Nephron (organoid): ENCODE data around the gene AGBL5.

Experiments used
- H3K27ac Mint-ChIP-seq, 3 experiments: 2 replicates each; pipeline ENCODE4 v1.8.0; 2020; ENCODE audit warnings: mixed read lengths in 3 of 3, mild to moderate bottlenecking in 2 of 3, moderate library complexity in 1 of 3
- H3K27me3 Mint-ChIP-seq: 2 replicates; pipeline ENCODE4 v1.8.0; 2021; ENCODE audit warnings: low read depth, mild to moderate bottlenecking, moderate library complexity, mixed read lengths
- H3K36me3 Mint-ChIP-seq: 2 replicates; pipeline ENCODE4 v1.8.0; 2020; ENCODE audit warnings: low read depth, mixed read lengths
- H3K4me1 Mint-ChIP-seq: 2 replicates; pipeline ENCODE4 v1.8.0; 2020; ENCODE audit warnings: mixed read lengths
- H3K4me3 Mint-ChIP-seq, 3 experiments: 2 replicates each; pipeline ENCODE4 v1.8.0; 2020; ENCODE audit warnings: mild to moderate bottlenecking in 3 of 3, mixed read lengths in 3 of 3, moderate library complexity in 2 of 3
- H3K9me3 Mint-ChIP-seq: 2 replicates; pipeline ENCODE4 v1.8.0; 2020; ENCODE audit warnings: mixed read lengths
- TF ChIP-seq, protein P1 (sequence below), 3 experiments: fragments of 200-600 bp; sonication (generic); IDR thresholded peaks; one replicate each; pipeline ENCODE4 v1.5.0; 2021; ENCODE audit warnings: antibody characterized with exemption in 3 of 3; ENCODE audit not compliant: unreplicated experiment in 3 of 3

The AGBL5 gene

DNA sequence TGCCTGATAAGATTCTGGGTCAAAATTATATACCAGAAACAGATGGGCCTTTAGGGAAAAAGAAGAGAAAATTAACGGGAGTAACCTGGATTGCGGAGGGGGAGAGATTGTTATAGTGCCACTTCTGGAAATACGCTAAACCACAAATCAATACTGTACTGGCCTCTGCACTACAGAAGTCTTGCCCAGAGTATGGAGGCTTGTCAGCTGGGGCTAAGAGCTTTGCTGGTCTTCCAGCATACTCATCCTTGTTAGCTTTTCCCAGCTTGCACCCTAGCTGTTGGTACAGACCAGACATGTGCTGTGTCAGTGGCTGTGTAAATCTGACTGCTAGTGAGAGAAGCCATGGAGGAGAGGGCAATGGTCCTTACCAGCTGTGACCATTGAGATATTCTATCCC lies 8.9 kb downstream of the AGBL5 start:
- no peak overlapping the region for H3K4me3 Mint-ChIP-seq
- H3K27me3 Mint-ChIP-seq: no peaks in the 10 kb centered on the region
- no peaks in the 10 kb centered on the region for H3K9me3 Mint-ChIP-seq
- peaks cover 55% of the 10 kb centered on the region for H3K36me3 Mint-ChIP-seq
- TF ChIP-seq, protein P1, sequence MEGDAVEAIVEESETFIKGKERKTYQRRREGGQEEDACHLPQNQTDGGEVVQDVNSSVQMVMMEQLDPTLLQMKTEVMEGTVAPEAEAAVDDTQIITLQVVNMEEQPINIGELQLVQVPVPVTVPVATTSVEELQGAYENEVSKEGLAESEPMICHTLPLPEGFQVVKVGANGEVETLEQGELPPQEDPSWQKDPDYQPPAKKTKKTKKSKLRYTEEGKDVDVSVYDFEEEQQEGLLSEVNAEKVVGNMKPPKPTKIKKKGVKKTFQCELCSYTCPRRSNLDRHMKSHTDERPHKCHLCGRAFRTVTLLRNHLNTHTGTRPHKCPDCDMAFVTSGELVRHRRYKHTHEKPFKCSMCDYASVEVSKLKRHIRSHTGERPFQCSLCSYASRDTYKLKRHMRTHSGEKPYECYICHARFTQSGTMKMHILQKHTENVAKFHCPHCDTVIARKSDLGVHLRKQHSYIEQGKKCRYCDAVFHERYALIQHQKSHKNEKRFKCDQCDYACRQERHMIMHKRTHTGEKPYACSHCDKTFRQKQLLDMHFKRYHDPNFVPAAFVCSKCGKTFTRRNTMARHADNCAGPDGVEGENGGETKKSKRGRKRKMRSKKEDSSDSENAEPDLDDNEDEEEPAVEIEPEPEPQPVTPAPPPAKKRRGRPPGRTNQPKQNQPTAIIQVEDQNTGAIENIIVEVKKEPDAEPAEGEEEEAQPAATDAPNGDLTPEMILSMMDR (IDR thresholded peaks at IDR 0.05; ENCODE audit: unreplicated experiment in 3 of 3): no peak
- H3K4me1 Mint-ChIP-seq: peaks cover 6% of the 10 kb centered on the region
- H3K27ac Mint-ChIP-seq: no peak overlapping the region

DNA sequence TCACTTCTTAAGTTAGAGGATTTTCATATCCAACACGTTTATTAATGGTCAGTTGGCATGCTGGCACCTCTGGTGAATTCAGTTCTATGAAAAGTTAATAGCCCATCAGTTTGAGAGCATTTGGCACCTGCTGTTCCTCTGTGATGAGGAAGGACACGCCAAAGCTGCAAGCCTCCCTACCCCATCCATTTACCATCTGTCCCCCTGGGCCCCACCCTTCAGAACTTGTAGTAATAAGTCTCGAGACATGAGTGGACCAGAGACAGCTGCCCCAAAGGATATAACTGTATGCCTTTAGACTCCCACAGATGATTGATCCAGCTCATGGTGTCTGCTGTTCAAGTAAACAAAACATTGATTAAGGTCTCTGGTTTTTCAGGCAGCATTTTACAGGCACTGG lies 13.7 kb downstream of the AGBL5 start:
- H3K36me3 Mint-ChIP-seq: peaks cover 62% of the 10 kb centered on the region
- H3K4me1 Mint-ChIP-seq: peaks cover 29% of the 10 kb centered on the region
- no peaks in the 10 kb centered on the region for H3K9me3 Mint-ChIP-seq
- no peak overlapping the region for H3K4me3 Mint-ChIP-seq
- no peaks in the 10 kb centered on the region for H3K27me3 Mint-ChIP-seq
- TF ChIP-seq, protein P1 (IDR thresholded peaks at IDR 0.05; ENCODE audit: unreplicated experiment in 3 of 3): no peak
- no peak overlapping the region for H3K27ac Mint-ChIP-seq

DNA sequence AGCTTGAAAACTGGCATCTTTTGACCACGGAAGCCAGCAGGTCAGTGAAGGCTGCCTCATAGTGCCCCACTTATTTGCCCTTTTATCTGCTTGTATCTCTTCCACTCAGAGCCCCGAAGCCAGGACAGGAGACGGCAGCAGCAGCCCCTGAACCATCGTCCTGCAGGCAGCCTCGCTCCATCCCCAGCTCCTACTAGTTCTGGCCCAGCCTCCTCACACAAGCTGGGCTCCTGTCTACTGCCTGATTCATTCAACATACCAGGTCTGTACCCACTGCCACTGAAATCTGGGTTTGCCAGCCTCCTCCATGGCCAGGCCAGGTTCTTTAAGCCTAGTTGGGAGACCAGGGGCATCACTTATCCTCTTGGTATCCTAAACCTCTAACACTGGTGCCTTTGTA lies 15.9 kb downstream of the AGBL5 start:
- Mint-ChIP-seq H3K4me3 (no peak overlapping the region), H3K36me3 (peaks cover 61% of the 10 kb centered on the region), H3K27me3 (no peaks in the 10 kb centered on the region), H3K9me3 (no peaks in the 10 kb centered on the region), H3K27ac (no peak overlapping the region), H3K4me1 (peaks cover 45% of the 10 kb centered on the region)
- TF ChIP-seq, protein P1 (IDR thresholded peaks at IDR 0.05; ENCODE audit: unreplicated experiment in 3 of 3): no peak

DNA sequence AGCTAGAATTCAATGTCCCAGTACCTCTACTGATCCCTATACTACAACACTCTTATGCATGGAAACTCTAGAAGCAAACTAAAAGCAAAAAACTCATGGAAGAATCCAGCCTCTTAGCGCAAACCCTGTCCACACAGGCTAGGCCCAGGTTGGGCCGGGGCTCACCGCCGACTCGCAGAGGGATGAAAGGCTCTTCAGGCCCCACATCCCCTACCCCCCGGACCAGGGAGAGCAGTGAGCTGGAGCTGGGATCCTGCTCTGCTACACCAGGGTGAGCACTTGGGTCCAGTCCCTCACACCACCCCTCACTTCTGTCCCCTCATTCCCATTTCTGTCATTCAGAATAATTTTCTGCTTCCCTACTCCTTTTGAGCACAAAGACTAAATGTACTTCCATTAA lies 18.0 kb downstream of the AGBL5 start:
- Mint-ChIP-seq H3K9me3 (no peaks in the 10 kb centered on the region), H3K27ac (peak overlapping the region in 2 of 3 experiments; percentile 14 to 59), H3K27me3 (no peaks in the 10 kb centered on the region), H3K36me3 (peaks cover 45% of the 10 kb centered on the region), H3K4me1 (peaks cover 56% of the 10 kb centered on the region), H3K4me3 (peak overlapping the region; percentile 97 to 100 (median 99))
- TF ChIP-seq, protein P1 (IDR thresholded peaks at IDR 0.05; ENCODE audit: unreplicated experiment in 3 of 3): no peak

DNA sequence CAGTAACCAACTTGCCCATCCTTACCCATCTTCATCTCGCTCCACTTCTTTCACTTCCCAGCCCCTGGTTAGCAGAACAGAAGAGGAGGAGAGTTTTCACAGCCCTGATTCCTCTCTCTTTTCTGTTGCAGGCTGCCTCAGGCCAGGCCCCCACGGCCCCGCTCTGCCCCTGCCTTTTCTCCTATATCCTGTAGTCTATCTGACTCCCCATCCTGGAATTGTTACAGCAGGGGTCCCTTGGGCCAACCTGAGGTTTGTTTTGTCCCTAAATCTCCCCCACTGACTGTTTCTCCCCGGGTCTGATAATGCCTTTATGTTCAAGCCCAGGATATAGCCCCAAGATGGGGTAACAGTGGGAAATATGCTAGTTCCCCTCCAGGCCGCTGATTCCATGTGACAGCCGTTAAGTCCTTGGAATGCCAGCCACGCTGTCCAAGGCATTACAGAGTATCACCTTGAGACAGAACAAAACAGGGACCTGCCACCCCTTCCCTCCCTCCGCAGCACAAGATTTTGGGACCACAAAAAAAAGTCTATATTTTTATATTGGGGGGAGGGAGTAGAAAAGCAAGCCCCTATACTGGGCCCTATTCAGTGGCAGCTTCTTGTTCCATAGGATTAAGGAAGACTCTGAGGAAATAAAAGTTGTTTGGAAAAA lies 18.6 kb downstream of the AGBL5 start:
- Mint-ChIP-seq H3K27ac (peak overlapping the region; percentile 96 to 97 (median 96)), H3K4me3 (peak overlapping the region; percentile 97 to 100 (median 99)), H3K36me3 (peaks cover 44% of the 10 kb centered on the region), H3K27me3 (no peaks in the 10 kb centered on the region), H3K9me3 (no peaks in the 10 kb centered on the region), H3K4me1 (peaks cover 62% of the 10 kb centered on the region)
- TF ChIP-seq, protein P1 (IDR thresholded peaks at IDR 0.05; ENCODE audit: unreplicated experiment in 3 of 3): no peak

DNA sequence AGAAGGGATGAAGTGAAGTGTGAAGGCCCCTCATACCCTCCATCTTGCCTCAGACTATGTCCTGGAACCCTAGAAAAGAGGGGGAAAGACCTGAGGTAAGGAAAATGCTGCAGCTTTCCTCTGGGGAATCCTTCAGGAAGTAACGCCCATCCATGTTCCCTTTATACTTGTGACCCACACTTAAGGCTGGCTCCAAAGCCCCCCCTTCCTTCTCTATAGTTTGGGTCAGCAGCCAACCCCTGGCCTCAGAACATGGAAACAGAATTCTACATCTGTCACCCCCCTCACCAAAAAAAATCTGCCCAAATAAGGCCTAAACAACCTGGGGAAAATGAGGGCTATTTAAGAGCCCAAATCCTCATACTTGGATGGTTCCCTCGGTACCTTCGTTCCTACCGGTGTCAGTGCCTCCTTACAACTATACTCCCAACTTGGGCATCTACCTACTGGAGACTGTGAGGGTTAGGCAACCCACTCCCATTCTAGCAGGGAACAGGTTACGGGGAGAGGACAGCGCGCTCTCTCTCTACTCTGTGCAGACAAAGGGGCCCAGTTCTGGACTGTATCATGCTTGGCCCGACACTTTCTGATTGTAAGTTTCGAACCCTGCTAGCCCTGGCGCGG lies 19.3 kb downstream of the AGBL5 start:
- Mint-ChIP-seq H3K27ac (peak overlapping the region; percentile 96 to 97 (median 96)), H3K27me3 (no peaks in the 10 kb centered on the region), H3K4me3 (peak overlapping the region; percentile 97 to 100 (median 99)), H3K36me3 (peaks cover 39% of the 10 kb centered on the region), H3K9me3 (no peaks in the 10 kb centered on the region), H3K4me1 (peaks cover 64% of the 10 kb centered on the region)
- TF ChIP-seq, protein P1 (IDR thresholded peaks at IDR 0.05; ENCODE audit: unreplicated experiment in 3 of 3): no peak
